Cardiac muscle cell (in vitro differentiated cells and primary cell): ENCODE data around the gene ALG13. TPM values are rescaled to one million over a fixed set of nuclear protein-coding genes. Genes with fewer than 3 reads are reported as not detected.

Experiments used
- DNase-seq, 2 donors: peaks; one replicate each; pipeline versions ENCODE4 v3.0.0 to v3.0.0-alpha.2; 2010 to 2017; ENCODE audit warnings: low read depth in 1 of 2, low spot score in 1 of 2
- H3K27ac ChIP-seq: fragments of 200-600 bp; sonication (generic); 2 replicates; pipeline ENCODE4 v1.5.1; 2016
- H3K27me3 ChIP-seq: fragments of 200-600 bp; sonication (generic); 2 replicates; pipeline ENCODE4 v1.6.0; 2016; ENCODE audit warnings: control low read depth
- H3K36me3 ChIP-seq: fragments of 200-600 bp; sonication (generic); 2 replicates; pipeline ENCODE4 v1.5.1; 2016; ENCODE audit warnings: control low read depth
- H3K4me1 ChIP-seq: fragments of 200-600 bp; sonication (generic); 2 replicates; pipeline ENCODE4 v1.8.1; 2017; ENCODE audit warnings: low read depth, mild to moderate bottlenecking, mixed run types
- H3K4me3 ChIP-seq: fragments of 200-600 bp; sonication (generic); 2 replicates; pipeline ENCODE4 v1.5.1; 2016; ENCODE audit warnings: mild to moderate bottlenecking
- H3K9me3 ChIP-seq: fragments of 200-600 bp; sonication (generic); 2 replicates; pipeline ENCODE4 v1.5.1; 2017; ENCODE audit warnings: low read depth, mild to moderate bottlenecking, control low read depth
- CTCF ChIP-seq: IDR thresholded peaks from 2 replicates; pipeline ENCODE4 v1.5.1; 2012; ENCODE audit warnings: low read depth, mild to moderate bottlenecking, low read length
- polyA plus RNA-seq: library from polyadenylated mRNA; unstranded; fragments of >200 nt; fragmentation: Nextera tagmentation; extraction: Ambion mirVana; gene quantifications from 2 replicates; pipeline ENCODE4 v1.2.1, GENCODE V29; 2016
- total RNA-seq: library from RNA; depleted of rRNA; stranded (reverse); fragments of >200 nt; gene quantifications from 2 replicates; pipeline ENCODE4 v1.2.3, GENCODE V29; 2016

The ALG13 gene
- total and polyA plus RNA-seq, 2 experiments from 2014 or later = 33.5 to 48.9 TPM

- no peak overlapping the region for H3K27ac ChIP-seq
- no peak for TF ChIP-seq CTCF
- H3K36me3 ChIP-seq = no peaks in the 10 kb centered on the region
- no peaks in the 10 kb centered on the region for H3K9me3 ChIP-seq
- H3K4me3 ChIP-seq = no peak overlapping the region
- H3K4me1 ChIP-seq = peaks cover 6% of the 10 kb centered on the region
- DNase-seq = no peak
- no peaks in the 10 kb centered on the region for H3K27me3 ChIP-seq
Measured at GRCh38 chrX:111646515-111646914, 34.5 kb upstream of the ALG13 start.

- Histone ChIP-seq H3K27ac (no peak overlapping the region), H3K27me3 (no peaks in the 10 kb centered on the region), H3K4me3 (no peak overlapping the region), H3K4me1 (peaks cover 6% of the 10 kb centered on the region), H3K36me3 (no peaks in the 10 kb centered on the region), H3K9me3 (no peaks in the 10 kb centered on the region)
- TF ChIP-seq CTCF = no peak
- no peak for DNase-seq
Measured at GRCh38 chrX:111648802-111649201, 32.2 kb upstream of the ALG13 start.

- no peak for TF ChIP-seq CTCF
- Histone ChIP-seq H3K27ac (no peak overlapping the region), H3K4me1 (peaks cover 6% of the 10 kb centered on the region), H3K27me3 (no peaks in the 10 kb centered on the region), H3K4me3 (no peak overlapping the region), H3K9me3 (no peaks in the 10 kb centered on the region), H3K36me3 (no peaks in the 10 kb centered on the region)
- DNase-seq = no peak
Measured at GRCh38 chrX:111649638-111650037, 31.3 kb upstream of the ALG13 start.

- Histone ChIP-seq H3K4me3 (no peak overlapping the region), H3K27me3 (no peaks in the 10 kb centered on the region), H3K4me1 (no peaks in the 10 kb centered on the region), H3K27ac (no peak overlapping the region), H3K9me3 (no peaks in the 10 kb centered on the region), H3K36me3 (no peaks in the 10 kb centered on the region)
- TF ChIP-seq CTCF = no peak
- no peak for DNase-seq
Measured at GRCh38 chrX:111650845-111651244, 30.1 kb upstream of the ALG13 start.

GRCh38 chrX:111652719-111653118 is 28.3 kb upstream of the ALG13 start:
- no peak for TF ChIP-seq CTCF
- H3K9me3 ChIP-seq = no peaks in the 10 kb centered on the region
- peak in 1 of 2 donors; percentile 25 for DNase-seq
- no peak overlapping the region for H3K4me3 ChIP-seq
- no peaks in the 10 kb centered on the region for H3K4me1 ChIP-seq
- no peak overlapping the region for H3K27ac ChIP-seq
- no peaks in the 10 kb centered on the region for H3K36me3 ChIP-seq
- no peaks in the 10 kb centered on the region for H3K27me3 ChIP-seq

GRCh38 chrX:111661241-111661640 is 19.7 kb upstream of the ALG13 start:
- no peaks in the 10 kb centered on the region for H3K36me3 ChIP-seq
- no peak overlapping the region for H3K4me3 ChIP-seq
- no peak for DNase-seq
- H3K4me1 ChIP-seq = no peaks in the 10 kb centered on the region
- no peak overlapping the region for H3K27ac ChIP-seq
- no peak for TF ChIP-seq CTCF
- no peaks in the 10 kb centered on the region for H3K27me3 ChIP-seq
- no peaks in the 10 kb centered on the region for H3K9me3 ChIP-seq
